Fibroblast of skin of right quadriceps (primary cell): ENCODE results near the gene BCL6B.
A peak's percentile ranks its signal among the peaks of the same experiment; 100 is the strongest.
"Not testable (repeated sequence)": the region's sequence is repeated elsewhere in the genome, so short reads cannot be mapped to it uniquely, and the experiment has no call there.

Source experiments
- DNase-seq: peaks from one replicate; pipeline ENCODE4 v3.0.0-alpha.2; 2013

Gene BCL6B

GRCh38 chr17:7034955-7035590 lies 12.2 kb downstream of the BCL6B start:
- no peak for DNase-seq

GRCh38 chr17:7035591-7036368 lies 12.9 kb downstream of the BCL6B start, which contains the start of gene SLC16A13:
TSS of gene SLC16A13 (plus strand) at chr17:7036015. CDS start at chr17:7036383, 368 bp downstream.
- peak; percentile 94 for DNase-seq

GRCh38 chr17:7038025-7038862 lies 15.4 kb downstream of the BCL6B start:
- DNase-seq, result no peak

- DNase-seq, result no peak
Measured at GRCh38 chr17:7039832-7040231, 17.0 kb downstream of the BCL6B start.

- no peak for DNase-seq
Measured at GRCh38 chr17:7041607-7042500, 19.0 kb downstream of the BCL6B start.

GRCh38 chr17:7042501-7043181 lies 19.8 kb downstream of the BCL6B start:
- DNase-seq, result no peak

GRCh38 chr17:7043182-7043496 lies 20.3 kb downstream of the BCL6B start:
- DNase-seq, result no peak

GRCh38 chr17:7043497-7044198 lies 20.8 kb downstream of the BCL6B start, which contains the start of gene SLC16A11:
TSS of gene SLC16A11 (minus strand) at chr17:7044092. CDS start at chr17:7043513, 579 bp downstream.
- DNase-seq, result peak; percentile 28

- peak; percentile 74 for DNase-seq
Measured at GRCh38 chr17:7045492-7046126, 22.8 kb downstream of the BCL6B start.

GRCh38 chr17:7046127-7046724 lies 23.4 kb downstream of the BCL6B start:
- no peak for DNase-seq

GRCh38 chr17:7046725-7047397 lies 24.0 kb downstream of the BCL6B start:
- DNase-seq, result not testable (repeated sequence)

GRCh38 chr17:7047566-7047965 lies 24.7 kb downstream of the BCL6B start:
- no peak for DNase-seq

- DNase-seq, result no peak
Measured at GRCh38 chr17:7048968-7049367, 26.1 kb downstream of the BCL6B start.

- not testable (repeated sequence) for DNase-seq
Measured at GRCh38 chr17:7050583-7050982, 27.7 kb downstream of the BCL6B start.

- no peak for DNase-seq
Measured at GRCh38 chr17:7056386-7056785, 33.5 kb downstream of the BCL6B start.

- no peak for DNase-seq
Measured at GRCh38 chr17:7058831-7059447, 36.1 kb downstream of the BCL6B start.

GRCh38 chr17:7060165-7060891 lies 37.5 kb downstream of the BCL6B start:
- DNase-seq, result peak; percentile 59

GRCh38 chr17:7063518-7064094 lies 40.8 kb downstream of the BCL6B start:
- no peak for DNase-seq
